Stimulated activated CD8-positive, alpha-beta memory T cell treated with anti-CD3 and anti-CD28 coated beads, Interleukin-4, amount 100 ng/mL, for 4 hours (primary cell): ENCODE results near the gene LACTB.

ENCODE experiments used
- DNase-seq, 2 donors: peaks; one replicate each; pipeline ENCODE4 v3.0.0-alpha.2; 2020; ENCODE audit warnings: low read depth in 2 of 2, low spot score in 1 of 2

Gene LACTB

GRCh38 chr15:63166219-63166618 is 44.6 kb downstream of the LACTB start:
- DNase-seq: no peak

DNA sequence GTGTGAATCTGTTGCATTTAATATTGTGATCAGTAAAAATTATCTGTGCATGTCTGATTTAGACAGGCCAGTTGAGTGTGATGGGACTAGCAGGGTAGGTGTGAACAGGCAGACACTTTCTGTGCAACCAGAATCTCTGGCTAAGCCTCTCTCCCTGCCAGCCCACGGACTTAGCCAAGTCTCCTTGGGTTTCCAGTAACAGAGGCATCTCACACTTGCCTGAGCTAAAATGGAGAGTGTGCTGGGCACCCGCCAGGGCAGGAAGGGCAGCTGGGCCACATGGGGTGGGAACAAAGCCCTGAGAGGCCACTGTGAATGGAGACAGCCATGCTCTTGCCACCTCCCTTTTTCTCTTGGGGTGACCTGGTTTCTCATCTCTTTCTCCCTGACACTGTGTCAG is 48.1 kb downstream of the LACTB start:
- DNase-seq: no peak

DNA sequence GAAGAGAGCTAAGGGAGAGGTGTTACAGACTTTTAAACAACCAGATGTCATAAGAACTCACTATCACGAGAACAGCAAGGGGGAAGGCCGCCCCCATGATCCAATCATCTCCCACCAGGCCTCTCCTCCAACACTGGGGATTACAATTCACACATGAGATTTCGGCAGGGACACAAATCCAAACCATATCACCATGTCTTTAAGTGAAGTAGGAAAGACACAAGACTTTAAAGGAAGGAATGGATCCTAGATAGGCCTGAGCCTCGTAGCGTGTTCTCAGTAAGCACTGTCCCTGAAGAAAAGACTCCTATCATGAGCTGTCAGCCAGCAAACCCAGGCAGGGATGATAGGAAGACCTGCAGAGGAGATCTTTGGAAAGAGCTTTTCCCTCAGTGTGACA is 50.7 kb downstream of the LACTB start:
- no peak for DNase-seq

GRCh38 chr15:63172851-63173451 is 51.3 kb downstream of the LACTB start:
- DNase-seq: no peak

DNA sequence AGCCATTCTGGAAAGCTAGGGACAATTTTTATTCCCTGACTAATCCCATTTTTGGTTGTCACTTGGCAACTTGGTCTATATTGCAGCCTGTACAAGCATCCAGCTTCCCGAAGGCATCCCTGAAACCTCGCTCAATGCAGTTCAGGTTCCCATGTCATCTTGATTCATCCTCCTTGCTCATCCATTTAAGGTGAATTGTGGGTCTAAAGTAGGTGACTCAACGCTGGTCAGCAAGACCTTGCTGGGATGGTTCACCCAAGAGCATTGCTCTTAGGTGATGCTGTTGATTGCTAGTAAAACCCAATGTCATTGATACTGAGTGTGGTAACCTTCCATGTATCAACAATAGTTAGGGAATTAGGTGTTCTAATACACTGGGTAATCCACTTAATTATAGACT is 54.6 kb downstream of the LACTB start:
- no peak for DNase-seq

GRCh38 chr15:63178034-63178433 is 56.4 kb downstream of the LACTB start:
- DNase-seq: no peak

DNA sequence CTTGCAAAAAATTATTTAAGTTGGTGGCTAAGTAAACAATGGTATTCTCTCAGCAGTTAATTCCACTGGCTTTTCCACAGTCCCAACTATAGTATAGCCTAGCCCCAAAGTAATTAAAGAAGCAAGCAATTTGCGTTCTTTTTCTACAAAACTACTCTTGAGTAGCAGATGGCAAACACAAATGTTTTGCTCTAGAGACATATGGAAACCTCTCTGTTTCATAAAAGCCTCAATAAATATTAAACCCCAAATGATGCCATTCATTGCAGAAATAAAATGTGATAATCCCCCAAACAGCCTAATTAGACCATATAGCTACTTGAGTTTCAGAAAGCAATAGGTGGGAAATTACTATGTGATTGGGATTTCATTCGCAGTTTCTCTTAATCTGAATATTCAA is 59.1 kb downstream of the LACTB start:
- no peak for DNase-seq

GRCh38 chr15:63181648-63182047 is 60.0 kb downstream of the LACTB start:
- DNase-seq: no peak

DNA sequence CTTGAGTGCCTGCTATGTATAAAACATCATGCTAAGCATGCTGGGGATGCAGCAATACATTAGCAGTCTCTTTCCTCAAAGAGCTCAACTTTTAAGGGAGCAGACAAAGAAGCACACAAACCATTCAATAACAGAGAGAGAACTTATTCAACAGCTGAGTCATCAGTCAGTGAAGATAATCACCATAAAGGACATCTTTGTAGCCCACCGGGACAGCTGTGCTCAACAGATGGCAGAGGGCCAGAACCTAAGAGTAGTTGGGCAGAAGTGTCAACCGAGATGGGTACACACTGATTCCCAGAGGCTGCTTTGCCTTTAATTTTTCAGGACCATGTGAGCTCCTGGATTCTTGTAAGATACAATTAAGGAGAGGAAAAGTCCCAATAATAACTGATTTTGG is 63.5 kb downstream of the LACTB start:
- no peak for DNase-seq

DNA sequence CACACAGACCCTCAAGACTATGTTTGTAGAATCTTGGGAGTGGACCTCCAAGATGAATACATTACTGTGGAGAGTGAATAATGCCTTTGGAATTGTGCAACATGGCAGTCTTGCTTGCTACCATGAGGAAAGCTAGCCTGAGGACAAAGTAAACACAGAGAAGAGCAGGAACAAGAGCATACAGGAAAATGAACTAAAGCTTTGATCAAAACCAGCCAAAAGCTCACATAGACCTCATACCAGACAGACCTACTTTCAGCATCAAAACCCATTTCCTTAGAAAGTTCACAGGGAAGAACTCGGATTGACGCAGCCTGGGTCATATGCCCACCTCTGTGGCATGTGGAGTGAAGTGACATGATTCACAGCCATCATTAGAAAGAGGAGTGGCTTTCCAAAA is 64.4 kb downstream of the LACTB start:
- no peak for DNase-seq

- no peak for DNase-seq
Measured at GRCh38 chr15:63187589-63188226, 66.0 kb downstream of the LACTB start.

GRCh38 chr15:63188247-63188925 is 66.7 kb downstream of the LACTB start:
- no peak for DNase-seq

GRCh38 chr15:63188926-63189871 is 67.5 kb downstream of the LACTB start, which contains the start of gene RAB8B:
TSS of gene RAB8B (plus strand) at chr15:63189606. CDS start at chr15:63189625, 19 bp downstream.
- peak; percentile 96 to 98 for DNase-seq

DNA sequence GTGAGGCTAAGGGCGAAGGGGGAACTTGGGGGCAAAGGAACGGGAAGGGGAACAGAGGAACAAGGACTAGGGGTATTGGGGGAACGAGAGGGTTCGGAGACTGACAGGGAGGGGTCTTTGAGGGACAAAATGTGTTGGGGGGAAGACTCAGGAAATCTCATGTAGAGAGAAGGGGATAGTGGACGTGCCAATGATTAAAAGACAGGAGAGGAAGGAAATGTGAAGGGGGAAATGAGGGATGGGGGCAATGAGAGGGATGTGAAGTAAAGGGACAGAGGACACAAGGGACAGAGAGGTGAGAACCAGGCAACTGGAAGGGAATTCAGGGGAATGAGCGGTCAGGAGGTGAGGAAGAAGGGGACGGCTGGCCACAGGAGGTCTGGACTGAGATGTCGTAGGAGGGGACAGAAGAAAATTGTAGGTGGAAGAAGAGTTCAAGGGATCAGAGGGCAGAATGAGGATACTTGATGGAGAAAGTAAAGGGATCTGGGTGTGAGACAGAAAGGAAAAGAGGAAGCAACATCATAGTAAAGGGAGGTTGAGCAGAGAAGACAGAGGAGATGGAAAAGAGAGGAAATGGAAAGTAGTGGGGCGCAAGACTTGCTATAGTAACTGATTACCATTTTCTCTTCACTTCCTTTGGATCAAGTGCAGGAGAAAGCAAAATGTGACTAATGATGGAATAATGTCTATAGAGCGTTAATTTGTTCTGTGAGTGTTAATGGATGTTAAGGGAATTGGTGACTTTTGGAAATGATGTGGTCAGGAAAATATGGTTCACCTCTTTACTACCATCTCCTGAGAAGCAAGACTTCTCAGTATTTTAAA is 68.5 kb downstream of the LACTB start:
- DNase-seq: no peak

GRCh38 chr15:63190769-63191649 is 69.3 kb downstream of the LACTB start:
- no peak for DNase-seq
